Astrocyte (in vitro differentiated cells and primary cell): ENCODE data around the gene SGK1. TPM values are rescaled to one million over a fixed set of nuclear protein-coding genes. Genes with fewer than 3 reads are reported as not detected.

Experiments used
- DNase-seq: peaks from one replicate; pipeline ENCODE4 v3.0.0-alpha.2; 2010; ENCODE audit warnings: low read depth
- FAIRE-seq: peaks from 2 replicates; lab custom pipeline; 2011; peaks lifted over from hg19 to GRCh38; lab: Jason Lieb, UNC
- H2AFZ ChIP-seq: 2 replicates; pipeline ENCODE4 v1.6.0; 2012; ENCODE audit warnings: low read depth, low read length, inconsistent platforms
- H3K27ac ChIP-seq: 2 replicates; pipeline ENCODE4 v1.5.1; 2011; ENCODE audit warnings: low read depth, low read length, inconsistent platforms
- H3K27me3 ChIP-seq: 2 replicates; pipeline ENCODE4 v1.6.0; 2011; ENCODE audit warnings: low read length, inconsistent platforms; ENCODE audit not compliant: insufficient read depth
- H3K36me3 ChIP-seq: 2 replicates; pipeline ENCODE4 v1.5.1; 2011; ENCODE audit warnings: low read length, inconsistent platforms; ENCODE audit not compliant: insufficient read depth
- H3K4me1 ChIP-seq: 2 replicates; pipeline ENCODE4 v1.5.1; 2011; ENCODE audit warnings: low read length, inconsistent platforms; ENCODE audit not compliant: insufficient read depth
- H3K4me2 ChIP-seq: 2 replicates; pipeline ENCODE4 v1.6.0; 2012; ENCODE audit warnings: low read length, inconsistent platforms
- H3K4me3 ChIP-seq: 2 replicates; pipeline ENCODE4 v1.5.1; 2011; ENCODE audit warnings: low read depth, mild to moderate bottlenecking, low read length, inconsistent platforms; ENCODE audit not compliant: insufficient read depth
- H3K79me2 ChIP-seq: 2 replicates; pipeline ENCODE4 v1.6.0; 2012; ENCODE audit warnings: mild to moderate bottlenecking, low read length, inconsistent platforms; ENCODE audit not compliant: insufficient read depth
- H3K9ac ChIP-seq: 2 replicates; pipeline ENCODE4 v1.6.0; 2012; ENCODE audit warnings: mild to moderate bottlenecking, low read length, inconsistent platforms
- H3K9me3 ChIP-seq: 2 replicates; pipeline ENCODE4 v1.5.1; 2012; ENCODE audit warnings: low read depth, mild to moderate bottlenecking, low read length, inconsistent platforms; ENCODE audit not compliant: insufficient read depth
- H4K20me1 ChIP-seq: 2 replicates; pipeline ENCODE4 v1.6.0; 2012; ENCODE audit warnings: low read length, inconsistent platforms; ENCODE audit not compliant: insufficient read depth
- H3K27ac Mint-ChIP-seq: one replicate; pipeline ENCODE4 v1.8.0; 2021; ENCODE audit warnings: mild to moderate bottlenecking, mixed read lengths; ENCODE audit not compliant: unreplicated experiment
- H3K27me3 Mint-ChIP-seq: one replicate; pipeline ENCODE4 v1.8.0; 2021; ENCODE audit warnings: low read depth, mixed read lengths; ENCODE audit not compliant: unreplicated experiment
- H3K36me3 Mint-ChIP-seq: one replicate; pipeline ENCODE4 v1.8.0; 2021; ENCODE audit warnings: low read depth, mixed read lengths; ENCODE audit not compliant: unreplicated experiment
- H3K4me1 Mint-ChIP-seq: one replicate; pipeline ENCODE4 v1.8.0; 2021; ENCODE audit warnings: low read depth, mixed read lengths; ENCODE audit not compliant: unreplicated experiment
- H3K4me3 Mint-ChIP-seq: one replicate; pipeline ENCODE4 v1.8.0; 2021; ENCODE audit warnings: mild to moderate bottlenecking, moderate library complexity, mixed read lengths; ENCODE audit not compliant: unreplicated experiment
- H3K9me3 Mint-ChIP-seq: one replicate; pipeline ENCODE4 v1.8.0; 2021; ENCODE audit warnings: mild to moderate bottlenecking, mixed read lengths; ENCODE audit not compliant: unreplicated experiment
- CTCF ChIP-seq: IDR thresholded peaks from 2 replicates; pipeline ENCODE4 v1.5.1; 2011; ENCODE audit warnings: low read depth, mild to moderate bottlenecking, inconsistent platforms, low read length, moderate library complexity; ENCODE audit not compliant: insufficient read depth
- EZH2 ChIP-seq: IDR thresholded peaks from 2 replicates; pipeline ENCODE4 v1.6.1; 2012; ENCODE audit warnings: mild to moderate bottlenecking, low read length, inconsistent platforms; ENCODE audit not compliant: insufficient read depth
- total RNA-seq: library from RNA; stranded (reverse); gene quantifications from 2 replicates; pipeline ENCODE4 v1.2.1, GENCODE V29; 2021

The SGK1 gene
- total RNA-seq, 1 donor from 2014 or later: 117 TPM

GRCh38 chr6:134132494-134133141 is 185.3 kb downstream of the SGK1 start:
- H3K27ac Mint-ChIP-seq: peak overlapping the region; percentile 51
- Histone ChIP-seq H3K27me3 (no peaks in the 10 kb centered on the region), H3K79me2 (no peaks in the 10 kb centered on the region), H4K20me1 (no peaks in the 10 kb centered on the region), H3K9ac (no peak overlapping the region), H3K9me3 (no peaks in the 10 kb centered on the region), H3K4me1 (no peaks in the 10 kb centered on the region), H3K36me3 (no peaks in the 10 kb centered on the region), H3K4me2 (no peak overlapping the region), H2AFZ (no peak overlapping the region), H3K27ac (no peak overlapping the region), H3K4me3 (no peak overlapping the region)
- no peaks in the 10 kb centered on the region for H3K27me3 Mint-ChIP-seq
- H3K4me1 Mint-ChIP-seq: peaks cover 9% of the 10 kb centered on the region
- H3K36me3 Mint-ChIP-seq: no peaks in the 10 kb centered on the region
- H3K9me3 Mint-ChIP-seq: no peaks in the 10 kb centered on the region
- no peak for TF ChIP-seq EZH2
- no peak for TF ChIP-seq CTCF
- DNase-seq (peak; percentile 74), FAIRE-seq (peak; percentile 56)
- H3K4me3 Mint-ChIP-seq: no peak overlapping the region

- H3K4me2 ChIP-seq: no peak overlapping the region
- H4K20me1 ChIP-seq: no peaks in the 10 kb centered on the region
- H3K79me2 ChIP-seq: no peaks in the 10 kb centered on the region
- H3K9ac ChIP-seq: no peak overlapping the region
- peaks cover 9% of the 10 kb centered on the region for H3K4me1 Mint-ChIP-seq
- no peaks in the 10 kb centered on the region for H3K27me3 Mint-ChIP-seq
- FAIRE-seq (no peak), DNase-seq (no peak)
- H3K36me3 Mint-ChIP-seq: no peaks in the 10 kb centered on the region
- H3K36me3 ChIP-seq: no peaks in the 10 kb centered on the region
- H3K4me3 Mint-ChIP-seq: no peak overlapping the region
- H3K27me3 ChIP-seq: no peaks in the 10 kb centered on the region
- H3K27ac Mint-ChIP-seq: peak overlapping the region; percentile 62
- TF ChIP-seq CTCF (no peak), EZH2 (no peak)
- no peaks in the 10 kb centered on the region for H3K9me3 ChIP-seq
- no peaks in the 10 kb centered on the region for H3K9me3 Mint-ChIP-seq
- no peak overlapping the region for H2AFZ ChIP-seq
- H3K27ac ChIP-seq: no peak overlapping the region
- no peaks in the 10 kb centered on the region for H3K4me1 ChIP-seq
- H3K4me3 ChIP-seq: no peak overlapping the region
Observed at GRCh38 chr6:134131530-134132139, 186.3 kb downstream of the SGK1 start.

GRCh38 chr6:134128146-134128545 is 189.8 kb downstream of the SGK1 start:
- no peaks in the 10 kb centered on the region for H3K36me3 ChIP-seq
- DNase-seq (no peak), FAIRE-seq (no peak)
- no peaks in the 10 kb centered on the region for H3K27me3 Mint-ChIP-seq
- peaks cover 9% of the 10 kb centered on the region for H3K4me1 Mint-ChIP-seq
- H3K27ac Mint-ChIP-seq: no peak overlapping the region
- H3K9me3 ChIP-seq: no peaks in the 10 kb centered on the region
- H3K9me3 Mint-ChIP-seq: no peaks in the 10 kb centered on the region
- no peak overlapping the region for H3K4me2 ChIP-seq
- no peak overlapping the region for H3K4me3 ChIP-seq
- H3K36me3 Mint-ChIP-seq: no peaks in the 10 kb centered on the region
- no peaks in the 10 kb centered on the region for H4K20me1 ChIP-seq
- no peaks in the 10 kb centered on the region for H3K79me2 ChIP-seq
- no peak overlapping the region for H2AFZ ChIP-seq
- H3K27me3 ChIP-seq: no peaks in the 10 kb centered on the region
- no peaks in the 10 kb centered on the region for H3K4me1 ChIP-seq
- H3K9ac ChIP-seq: no peak overlapping the region
- TF ChIP-seq CTCF: no peak
- no peak overlapping the region for H3K4me3 Mint-ChIP-seq
- H3K27ac ChIP-seq: no peak overlapping the region
